HL-60 (cell line): ENCODE measurements around the gene FIGN.

Experiments used
- DNase-seq, 2 experiments: peaks; one replicate each; pipeline ENCODE4 v3.0.0-alpha.2; 2010 to 2020; ENCODE audit warnings: low read depth in 1 of 2, low spot score in 1 of 2
- H3K27ac ChIP-seq: fragments of 250-450 bp; sonication (Bioruptor Pico); replicated peaks from 2 replicates; pipeline ENCODE4 v1.5.1; 2020; ENCODE audit warnings: mild to moderate bottlenecking, moderate library complexity
- H3K27me3 ChIP-seq: fragments of 250-450 bp; sonication (Bioruptor Pico); 2 replicates; pipeline ENCODE4 v1.5.1; 2021; ENCODE audit warnings: mild to moderate bottlenecking, moderate library complexity; ENCODE audit not compliant: insufficient read depth, poor library complexity, severe bottlenecking
- H3K4me3 ChIP-seq: replicated peaks from 2 replicates; pipeline ENCODE4 v1.5.1; 2011; ENCODE audit warnings: mild to moderate bottlenecking, control low read depth, low read length; ENCODE audit not compliant: insufficient read depth
- CTCF ChIP-seq: IDR thresholded peaks from one replicate; pipeline ENCODE4 v1.5.1; 2011; ENCODE audit warnings: low read length, control low read depth, inconsistent platforms; ENCODE audit not compliant: insufficient read depth
- GABPA ChIP-seq: IDR thresholded peaks from 2 replicates; pipeline ENCODE4 v1.6.1; 2012; ENCODE audit warnings: low read depth
- POLR2AphosphoS5 ChIP-seq: IDR thresholded peaks from 2 replicates; pipeline ENCODE4 v1.6.1; 2012; ENCODE audit warnings: low read depth
- REST ChIP-seq: IDR thresholded peaks from 2 replicates; pipeline ENCODE4 v1.6.1; 2012; ENCODE audit warnings: low read depth; ENCODE audit not compliant: insufficient replicate concordance
- SPI1 ChIP-seq: IDR thresholded peaks from 2 replicates; pipeline ENCODE4 v1.6.1; 2012; ENCODE audit warnings: low read depth, mild to moderate bottlenecking, borderline replicate concordance

The FIGN gene

GRCh38 chr2:163613266-163613731, 122.5 kb downstream of the FIGN start:
- H3K4me3 ChIP-seq = no peak overlapping the region
- no peak overlapping the region for H3K27ac ChIP-seq
- no peaks in the 10 kb centered on the region for H3K27me3 ChIP-seq
- TF ChIP-seq CTCF (no peak), REST (no peak), SPI1 (no peak), GABPA (no peak), POLR2AphosphoS5 (no peak)
- DNase-seq = no peak

- Histone ChIP-seq H3K27ac (no peak overlapping the region), H3K4me3 (no peak overlapping the region), H3K27me3 (no peaks in the 10 kb centered on the region)
- DNase-seq = no peak
- no peak for TF ChIP-seq POLR2AphosphoS5
- no peak for TF ChIP-seq SPI1
- TF ChIP-seq GABPA = no peak
- TF ChIP-seq CTCF = no peak
- TF ChIP-seq REST = no peak
Observed at GRCh38 chr2:163612332-163612731, 123.5 kb downstream of the FIGN start.

- H3K4me3 ChIP-seq = no peak overlapping the region
- H3K27ac ChIP-seq = no peak overlapping the region
- TF ChIP-seq REST = no peak
- TF ChIP-seq SPI1 = no peak
- TF ChIP-seq GABPA = no peak
- TF ChIP-seq CTCF = no peak
- no peak for TF ChIP-seq POLR2AphosphoS5
- no peaks in the 10 kb centered on the region for H3K27me3 ChIP-seq
- no peak for DNase-seq
Observed at GRCh38 chr2:163611557-163611906, 124.3 kb downstream of the FIGN start.
